Epidermal melanocyte (primary cell): ENCODE data around the gene KIAA0930.

Experiments
- DNase-seq: peaks from one replicate; pipeline ENCODE4 v3.0.0; 2011; ENCODE audit warnings: low spot score; ENCODE audit not compliant: insufficient read length

The KIAA0930 gene

GRCh38 chr22:45144916-45145315 lies 95.8 kb downstream of the KIAA0930 start:
- no peak for DNase-seq

- DNase-seq: no peak
Observed at GRCh38 chr22:45142376-45142775, 98.3 kb downstream of the KIAA0930 start.
